Stimulated activated CD4-positive, alpha-beta T cell treated with anti-CD3 and anti-CD28 coated beads, Interleukin-4, amount 100 ng/mL, for 48 hours (primary cell): ENCODE measurements around the gene ADGRF5.

Experiments
- DNase-seq, 2 donors: peaks; one replicate each; pipeline ENCODE4 v3.0.0-alpha.2; 2020; ENCODE audit warnings: low read depth in 2 of 2

ADGRF5 gene

GRCh38 chr6:46930331-46930730, 8.6 kb upstream of the ADGRF5 start:
- no peak for DNase-seq

- no peak for DNase-seq
Observed at GRCh38 chr6:46927066-46927465, 5.3 kb upstream of the ADGRF5 start.

GRCh38 chr6:46926481-46926880, 4.7 kb upstream of the ADGRF5 start:
- no peak for DNase-seq

GRCh38 chr6:46925563-46926253, 4.0 kb upstream of the ADGRF5 start:
- DNase-seq: no peak

- DNase-seq: no peak
Observed at GRCh38 chr6:46923476-46923875, 1.7 kb upstream of the ADGRF5 start.

GRCh38 chr6:46921059-46921458, 679 bp downstream of the ADGRF5 start:
- DNase-seq: no peak

- no peak for DNase-seq
Observed at GRCh38 chr6:46918806-46919205, 2.9 kb downstream of the ADGRF5 start.

GRCh38 chr6:46917002-46917545, 4.7 kb downstream of the ADGRF5 start:
- DNase-seq: no peak

- no peak for DNase-seq
Observed at GRCh38 chr6:46915866-46916265, 5.9 kb downstream of the ADGRF5 start.

- no peak for DNase-seq
Observed at GRCh38 chr6:46915380-46915779, 6.4 kb downstream of the ADGRF5 start.

GRCh38 chr6:46914279-46914810, 7.4 kb downstream of the ADGRF5 start:
- DNase-seq: no peak

GRCh38 chr6:46909371-46909770, 12.4 kb downstream of the ADGRF5 start:
- DNase-seq: no peak

- DNase-seq: no peak
Observed at GRCh38 chr6:46906776-46907175, 15.0 kb downstream of the ADGRF5 start.

- no peak for DNase-seq
Observed at GRCh38 chr6:46904117-46904516, 17.6 kb downstream of the ADGRF5 start.

GRCh38 chr6:46903175-46903574, 18.6 kb downstream of the ADGRF5 start:
- no peak for DNase-seq

GRCh38 chr6:46901882-46902314, 19.8 kb downstream of the ADGRF5 start:
- no peak for DNase-seq

GRCh38 chr6:46900266-46900665, 21.5 kb downstream of the ADGRF5 start:
- DNase-seq: no peak

GRCh38 chr6:46899659-46900058, 22.1 kb downstream of the ADGRF5 start:
- DNase-seq: no peak

- no peak for DNase-seq
Observed at GRCh38 chr6:46898006-46898405, 23.7 kb downstream of the ADGRF5 start.

GRCh38 chr6:46896871-46897270, 24.9 kb downstream of the ADGRF5 start:
- no peak for DNase-seq

- DNase-seq: no peak
Observed at GRCh38 chr6:46895930-46896329, 25.8 kb downstream of the ADGRF5 start.

- DNase-seq: no peak
Observed at GRCh38 chr6:46894433-46894832, 27.3 kb downstream of the ADGRF5 start.

- no peak for DNase-seq
Observed at GRCh38 chr6:46893648-46894047, 28.1 kb downstream of the ADGRF5 start.
